Stimulated activated CD8-positive, alpha-beta memory T cell treated with anti-CD3 and anti-CD28 coated beads, Interleukin-7, amount 100 ng/mL, for 24 hours (primary cell): Measurements from ENCODE around the gene CD83.

Source experiments
- DNase-seq: peaks from one replicate; pipeline ENCODE4 v3.0.0-alpha.2; 2020; ENCODE audit warnings: low read depth

Gene CD83

GRCh38 chr6:14091339-14091978 lies 26.1 kb upstream of the CD83 start:
- DNase-seq: no peak

- no peak for DNase-seq
Measured at GRCh38 chr6:14092316-14092715, 25.3 kb upstream of the CD83 start.

GRCh38 chr6:14092838-14093789 lies 24.5 kb upstream of the CD83 start:
- DNase-seq: no peak

- DNase-seq: no peak
Measured at GRCh38 chr6:14094721-14095120, 22.9 kb upstream of the CD83 start.

- DNase-seq: no peak
Measured at GRCh38 chr6:14095437-14095836, 22.1 kb upstream of the CD83 start.

GRCh38 chr6:14100138-14100537 lies 17.4 kb upstream of the CD83 start:
- no peak for DNase-seq

- DNase-seq: no peak
Measured at GRCh38 chr6:14100966-14101365, 16.6 kb upstream of the CD83 start.

- no peak for DNase-seq
Measured at GRCh38 chr6:14102383-14102782, 15.2 kb upstream of the CD83 start.

GRCh38 chr6:14105547-14105946 lies 12.0 kb upstream of the CD83 start:
- DNase-seq: no peak

- DNase-seq: no peak
Measured at GRCh38 chr6:14107000-14107399, 10.6 kb upstream of the CD83 start.

- DNase-seq: no peak
Measured at GRCh38 chr6:14107711-14108494, 9.7 kb upstream of the CD83 start.

- no peak for DNase-seq
Measured at GRCh38 chr6:14108571-14109410, 8.8 kb upstream of the CD83 start.

- DNase-seq: no peak
Measured at GRCh38 chr6:14109411-14109826, 8.2 kb upstream of the CD83 start.

GRCh38 chr6:14110001-14110818 lies 7.4 kb upstream of the CD83 start:
- DNase-seq: no peak

GRCh38 chr6:14113976-14114375 lies 3.6 kb upstream of the CD83 start:
- DNase-seq: no peak

GRCh38 chr6:14118091-14118439 lies 493 bp downstream of the CD83 start:
- DNase-seq: no peak

- DNase-seq: no peak
Measured at GRCh38 chr6:14118446-14118845, 874 bp downstream of the CD83 start.

- no peak for DNase-seq
Measured at GRCh38 chr6:14119784-14120183, 2.2 kb downstream of the CD83 start.

GRCh38 chr6:14120546-14120945 lies 3.0 kb downstream of the CD83 start:
- no peak for DNase-seq

- no peak for DNase-seq
Measured at GRCh38 chr6:14121936-14122344, 4.4 kb downstream of the CD83 start.
